ENCODE results near the gene CYBRD1. TPM values are rescaled to one million over a fixed set of nuclear protein-coding genes. Genes with fewer than 3 reads are reported as not detected.

Gene CYBRD1
- total RNA-seq, 4 donors from 2014 or later: 42.3 to 49.0 (median 43.4) TPM

DNA sequence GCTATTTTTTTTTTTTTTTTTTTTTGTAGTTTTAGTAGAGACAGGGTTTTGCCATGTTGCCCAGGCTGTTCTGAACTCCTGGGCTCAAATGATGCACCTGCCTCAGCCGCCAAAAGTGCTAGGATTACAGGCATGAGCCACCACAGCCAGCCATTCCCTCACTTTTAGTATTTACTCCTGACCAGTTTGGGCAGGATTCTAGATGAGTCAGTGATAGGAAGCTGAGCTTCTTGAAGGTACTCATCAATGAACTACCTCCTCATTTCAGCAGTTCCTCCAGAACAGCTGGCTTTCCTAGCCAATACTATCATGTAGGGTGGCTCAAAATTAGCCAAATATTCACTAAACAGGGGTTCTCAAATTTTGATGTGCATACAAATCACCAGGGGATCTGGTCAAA, 57.2 kb downstream of the CYBRD1 start:
- intact Hi-C loops (cut with DNase I; ENCODE audit: low total_unique reads) (loop anchor here (10.0 kb wide), 1 partner anchor 885 kb away; no protein-coding TSS in a partner anchor), in situ Hi-C loops (cut with MboI; ENCODE audit: low sequenced_read_pairs in 4 of 4) (loop anchor here in 3 of 4 donors (25.0 kb wide), 2 partner anchors 533 to 558 kb away; partner anchors contain the start of gene DLX2 (in 2 of the 3))
- Histone ChIP-seq H3K27me3 (no peaks in the 10 kb centered on the region), H3K4me1 (no peaks in the 10 kb centered on the region), H3K4me3 (no peak overlapping the region), H3K36me3 (no peaks in the 10 kb centered on the region), H3K9me3 (no peaks in the 10 kb centered on the region), H3K27ac (no peak overlapping the region)
- TF ChIP-seq POLR2A (IDR thresholded peaks at IDR 0.05): no peak
- TF ChIP-seq, protein P1, sequence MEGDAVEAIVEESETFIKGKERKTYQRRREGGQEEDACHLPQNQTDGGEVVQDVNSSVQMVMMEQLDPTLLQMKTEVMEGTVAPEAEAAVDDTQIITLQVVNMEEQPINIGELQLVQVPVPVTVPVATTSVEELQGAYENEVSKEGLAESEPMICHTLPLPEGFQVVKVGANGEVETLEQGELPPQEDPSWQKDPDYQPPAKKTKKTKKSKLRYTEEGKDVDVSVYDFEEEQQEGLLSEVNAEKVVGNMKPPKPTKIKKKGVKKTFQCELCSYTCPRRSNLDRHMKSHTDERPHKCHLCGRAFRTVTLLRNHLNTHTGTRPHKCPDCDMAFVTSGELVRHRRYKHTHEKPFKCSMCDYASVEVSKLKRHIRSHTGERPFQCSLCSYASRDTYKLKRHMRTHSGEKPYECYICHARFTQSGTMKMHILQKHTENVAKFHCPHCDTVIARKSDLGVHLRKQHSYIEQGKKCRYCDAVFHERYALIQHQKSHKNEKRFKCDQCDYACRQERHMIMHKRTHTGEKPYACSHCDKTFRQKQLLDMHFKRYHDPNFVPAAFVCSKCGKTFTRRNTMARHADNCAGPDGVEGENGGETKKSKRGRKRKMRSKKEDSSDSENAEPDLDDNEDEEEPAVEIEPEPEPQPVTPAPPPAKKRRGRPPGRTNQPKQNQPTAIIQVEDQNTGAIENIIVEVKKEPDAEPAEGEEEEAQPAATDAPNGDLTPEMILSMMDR (IDR thresholded peaks at IDR 0.05 in 4 of 5, conservative IDR thresholded peaks at IDR 0.05 in 1 of 5): no peak
- ATAC-seq: no peak
- DNase-seq: no peak

DNA sequence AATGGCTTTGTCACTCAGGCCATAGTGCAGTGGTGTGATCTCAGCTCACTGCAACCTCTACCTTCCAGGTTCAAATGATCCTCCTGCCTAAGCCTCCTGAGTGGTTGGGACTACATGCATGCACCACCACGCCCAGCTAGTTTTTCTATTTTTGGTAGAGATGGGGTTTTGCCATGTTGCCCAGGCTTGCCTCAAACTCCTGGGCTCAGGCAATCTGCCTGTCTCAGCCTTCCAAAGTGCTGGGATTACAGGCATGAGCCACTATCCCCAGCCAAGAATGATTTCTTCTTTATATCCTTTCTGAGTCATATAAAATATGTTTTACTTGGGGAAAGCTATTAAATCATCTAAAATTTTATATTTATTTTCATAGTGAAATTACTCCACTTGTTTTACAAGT, 61.3 kb downstream of the CYBRD1 start:
- no peaks in the 10 kb centered on the region for H3K27me3 ChIP-seq
- H3K4me3 ChIP-seq: no peak overlapping the region
- no peaks in the 10 kb centered on the region for H3K36me3 ChIP-seq
- no peak for DNase-seq
- H3K4me1 ChIP-seq: no peaks in the 10 kb centered on the region
- no peak for ATAC-seq
- TF ChIP-seq, protein P1 (IDR thresholded peaks at IDR 0.05 in 4 of 5, conservative IDR thresholded peaks at IDR 0.05 in 1 of 5): no peak
- TF ChIP-seq POLR2A (IDR thresholded peaks at IDR 0.05): no peak
- no peak overlapping the region for H3K27ac ChIP-seq
- no peaks in the 10 kb centered on the region for H3K9me3 ChIP-seq
- in situ Hi-C loops (cut with MboI; ENCODE audit: low sequenced_read_pairs in 4 of 4) (loop anchor here in 3 of 4 donors (25.0 kb wide), 2 partner anchors 529 to 554 kb away; partner anchors contain the start of gene DLX2 (in 2 of the 3)), intact Hi-C loops (cut with DNase I; ENCODE audit: low total_unique reads) (no loop called here)

DNA sequence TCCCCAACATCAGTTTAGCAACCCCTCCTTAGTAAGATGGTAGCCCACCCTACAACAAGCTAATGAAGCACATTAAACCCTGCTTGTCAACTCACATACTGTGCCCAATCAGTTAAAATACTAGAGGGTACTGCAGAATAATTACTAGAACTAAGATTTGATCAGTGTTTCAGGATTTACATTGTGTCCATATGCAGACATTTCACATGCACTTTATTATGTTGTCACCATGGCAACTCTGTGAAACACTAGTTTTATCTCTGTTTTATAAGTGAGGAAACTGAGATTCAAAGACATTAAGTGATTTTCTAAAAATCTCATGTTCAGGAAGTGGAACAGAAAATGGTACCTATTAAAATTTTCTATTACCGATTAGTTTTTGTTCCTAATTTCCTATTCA, 61.7 kb downstream of the CYBRD1 start:
- no peak for DNase-seq
- Histone ChIP-seq H3K4me1 (no peaks in the 10 kb centered on the region), H3K4me3 (no peak overlapping the region), H3K27ac (no peak overlapping the region), H3K27me3 (no peaks in the 10 kb centered on the region), H3K36me3 (no peaks in the 10 kb centered on the region), H3K9me3 (no peaks in the 10 kb centered on the region)
- intact Hi-C loops (cut with DNase I; ENCODE audit: low total_unique reads) (no loop called here), in situ Hi-C loops (cut with MboI; ENCODE audit: low sequenced_read_pairs in 4 of 4) (loop anchor here in 3 of 4 donors (25.0 kb wide), 2 partner anchors 528 to 553 kb away; partner anchors contain the start of gene DLX2 (in 2 of the 3))
- TF ChIP-seq, protein P1 (IDR thresholded peaks at IDR 0.05 in 4 of 5, conservative IDR thresholded peaks at IDR 0.05 in 1 of 5): no peak
- no peak for TF ChIP-seq POLR2A (IDR thresholded peaks at IDR 0.05)
- ATAC-seq: no peak

DNA sequence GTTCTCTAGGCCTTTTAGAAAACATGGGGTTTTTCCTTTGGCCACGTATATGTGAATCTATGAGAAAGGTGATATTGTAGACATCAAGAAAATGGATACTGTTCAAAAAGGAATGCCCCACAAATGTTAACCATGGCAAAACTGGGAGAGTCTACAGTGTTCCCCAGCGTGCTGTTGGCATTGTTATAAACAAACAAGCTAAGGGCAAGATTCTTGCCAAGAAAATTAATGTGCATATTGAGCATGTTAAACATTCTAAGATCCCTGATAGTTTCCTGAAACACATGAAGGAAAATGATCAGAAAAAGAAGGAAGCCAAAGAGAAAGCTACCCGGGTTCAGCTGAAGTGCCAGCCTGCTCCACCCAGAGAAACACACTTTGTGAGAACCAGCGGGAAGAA, 64.9 kb downstream of the CYBRD1 start:
- ATAC-seq (no peak), DNase-seq (no peak)
- H3K27ac ChIP-seq: no peak overlapping the region
- no peaks in the 10 kb centered on the region for H3K4me1 ChIP-seq
- TF ChIP-seq, protein P1 (IDR thresholded peaks at IDR 0.05 in 4 of 5, conservative IDR thresholded peaks at IDR 0.05 in 1 of 5): no peak
- TF ChIP-seq POLR2A (IDR thresholded peaks at IDR 0.05): no peak
- intact Hi-C loops (cut with DNase I; ENCODE audit: low total_unique reads) (no loop called here), in situ Hi-C loops (cut with MboI; ENCODE audit: low sequenced_read_pairs in 4 of 4) (loop anchor here in 3 of 4 donors (25.0 kb wide), 2 partner anchors 525 to 550 kb away; partner anchors contain the start of gene DLX2 (in 2 of the 3))
- no peaks in the 10 kb centered on the region for H3K36me3 ChIP-seq
- peaks cover 0 to 3% (median 0%) of the 10 kb centered on the region in 3 donors for H3K27me3 ChIP-seq
- H3K4me3 ChIP-seq: no peak overlapping the region
- peaks cover 0 to 4% (median 0%) of the 10 kb centered on the region in 3 donors for H3K9me3 ChIP-seq

All from gastrocnemius medialis (tissue), 4 donors.